AG09319 (cell line): Measurements from ENCODE around the gene NFE2L1.

ENCODE experiments used
- DNase-seq: peaks from one replicate; pipeline ENCODE4 v3.0.0-alpha.2; 2010; ENCODE audit warnings: low read depth; ENCODE audit errors: extremely low read depth
- TF ChIP-seq, protein P1 (sequence below): IDR thresholded peaks from 2 replicates; pipeline ENCODE4 v1.5.1; 2011; ENCODE audit warnings: low read depth, mild to moderate bottlenecking, inconsistent platforms, low read length, moderate library complexity

The NFE2L1 gene

DNA sequence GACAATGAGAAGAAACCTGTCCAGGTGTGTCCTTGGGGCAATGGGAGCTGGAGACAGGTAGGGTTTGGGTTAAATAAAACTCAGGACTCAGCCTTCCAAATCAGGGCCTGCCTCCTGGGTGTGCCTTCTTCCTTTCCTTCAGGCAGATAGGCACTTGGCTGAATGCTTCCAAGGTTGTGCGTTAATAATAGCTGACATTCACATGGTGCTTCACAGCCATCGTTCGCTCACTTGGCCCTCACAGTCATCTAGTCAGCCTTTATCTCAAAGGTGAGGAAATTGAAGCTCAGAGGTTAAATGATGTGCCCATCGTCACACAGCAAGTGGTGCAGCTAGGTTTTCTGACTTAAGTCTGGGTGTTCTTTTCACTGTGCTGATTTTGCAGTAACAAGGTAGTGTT lies 9.5 kb downstream of the NFE2L1 start:
- no peak for DNase-seq
- TF ChIP-seq, protein P1, sequence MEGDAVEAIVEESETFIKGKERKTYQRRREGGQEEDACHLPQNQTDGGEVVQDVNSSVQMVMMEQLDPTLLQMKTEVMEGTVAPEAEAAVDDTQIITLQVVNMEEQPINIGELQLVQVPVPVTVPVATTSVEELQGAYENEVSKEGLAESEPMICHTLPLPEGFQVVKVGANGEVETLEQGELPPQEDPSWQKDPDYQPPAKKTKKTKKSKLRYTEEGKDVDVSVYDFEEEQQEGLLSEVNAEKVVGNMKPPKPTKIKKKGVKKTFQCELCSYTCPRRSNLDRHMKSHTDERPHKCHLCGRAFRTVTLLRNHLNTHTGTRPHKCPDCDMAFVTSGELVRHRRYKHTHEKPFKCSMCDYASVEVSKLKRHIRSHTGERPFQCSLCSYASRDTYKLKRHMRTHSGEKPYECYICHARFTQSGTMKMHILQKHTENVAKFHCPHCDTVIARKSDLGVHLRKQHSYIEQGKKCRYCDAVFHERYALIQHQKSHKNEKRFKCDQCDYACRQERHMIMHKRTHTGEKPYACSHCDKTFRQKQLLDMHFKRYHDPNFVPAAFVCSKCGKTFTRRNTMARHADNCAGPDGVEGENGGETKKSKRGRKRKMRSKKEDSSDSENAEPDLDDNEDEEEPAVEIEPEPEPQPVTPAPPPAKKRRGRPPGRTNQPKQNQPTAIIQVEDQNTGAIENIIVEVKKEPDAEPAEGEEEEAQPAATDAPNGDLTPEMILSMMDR = no peak

DNA sequence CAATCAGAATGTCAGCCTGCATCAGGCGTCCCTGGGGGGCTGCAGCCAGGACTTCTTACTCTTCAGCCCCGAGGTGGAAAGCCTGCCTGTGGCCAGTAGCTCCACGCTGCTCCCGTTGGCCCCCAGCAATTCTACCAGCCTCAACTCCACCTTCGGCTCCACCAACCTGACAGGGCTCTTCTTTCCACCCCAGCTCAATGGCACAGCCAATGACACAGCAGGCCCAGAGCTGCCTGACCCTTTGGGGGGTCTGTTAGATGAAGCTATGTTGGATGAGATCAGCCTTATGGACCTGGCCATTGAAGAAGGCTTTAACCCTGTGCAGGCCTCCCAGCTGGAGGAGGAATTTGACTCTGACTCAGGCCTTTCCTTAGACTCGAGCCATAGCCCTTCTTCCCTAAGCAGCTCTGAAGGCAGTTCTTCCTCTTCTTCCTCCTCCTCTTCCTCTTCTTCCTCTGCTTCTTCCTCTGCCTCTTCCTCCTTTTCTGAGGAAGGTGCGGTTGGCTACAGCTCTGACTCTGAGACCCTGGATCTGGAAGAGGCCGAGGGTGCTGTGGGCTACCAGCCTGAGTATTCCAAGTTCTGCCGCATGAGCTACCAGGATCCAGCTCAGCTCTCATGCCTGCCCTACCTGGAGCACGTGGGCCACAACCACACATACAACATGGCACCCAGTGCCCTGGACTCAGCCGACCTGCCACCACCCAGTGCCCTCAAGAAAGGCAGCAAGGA lies 10.4 kb downstream of the NFE2L1 start:
- TF ChIP-seq, protein P1 = no peak
- no peak for DNase-seq

DNA sequence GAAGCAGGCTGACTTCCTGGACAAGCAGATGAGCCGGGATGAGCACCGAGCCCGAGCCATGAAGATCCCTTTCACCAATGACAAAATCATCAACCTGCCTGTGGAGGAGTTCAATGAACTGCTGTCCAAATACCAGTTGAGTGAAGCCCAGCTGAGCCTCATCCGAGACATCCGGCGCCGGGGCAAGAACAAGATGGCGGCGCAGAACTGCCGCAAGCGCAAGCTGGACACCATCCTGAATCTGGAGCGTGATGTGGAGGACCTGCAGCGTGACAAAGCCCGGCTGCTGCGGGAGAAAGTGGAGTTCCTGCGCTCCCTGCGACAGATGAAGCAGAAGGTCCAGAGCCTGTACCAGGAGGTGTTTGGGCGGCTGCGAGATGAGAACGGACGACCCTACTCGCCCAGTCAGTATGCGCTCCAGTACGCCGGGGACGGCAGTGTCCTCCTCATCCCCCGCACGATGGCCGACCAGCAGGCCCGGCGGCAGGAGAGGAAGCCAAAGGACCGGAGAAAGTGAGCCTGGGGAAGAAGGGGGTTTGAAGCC lies 11.0 kb downstream of the NFE2L1 start:
- TF ChIP-seq, protein P1 = no peak
- no peak for DNase-seq

DNA sequence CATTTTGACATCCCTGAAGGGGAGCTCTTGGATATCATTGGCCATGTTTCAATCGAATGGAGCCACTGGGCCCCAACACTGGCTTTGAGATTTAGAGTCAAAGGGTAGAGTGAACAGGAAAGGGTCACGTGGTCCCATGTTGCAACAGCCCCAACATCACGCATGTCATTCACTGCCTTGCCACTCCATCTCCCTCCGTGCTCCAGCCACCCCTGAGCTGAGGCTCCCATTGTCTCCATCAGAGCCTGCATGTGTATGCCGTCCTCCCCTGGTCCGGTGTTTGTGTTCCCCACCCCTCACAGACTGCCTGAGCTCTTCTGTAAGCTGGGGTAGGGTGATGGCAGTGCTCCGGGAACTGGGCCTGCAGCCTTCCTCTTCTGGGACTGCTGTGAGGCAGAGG lies 12.1 kb downstream of the NFE2L1 start:
- no peak for DNase-seq
- TF ChIP-seq, protein P1 = no peak

DNA sequence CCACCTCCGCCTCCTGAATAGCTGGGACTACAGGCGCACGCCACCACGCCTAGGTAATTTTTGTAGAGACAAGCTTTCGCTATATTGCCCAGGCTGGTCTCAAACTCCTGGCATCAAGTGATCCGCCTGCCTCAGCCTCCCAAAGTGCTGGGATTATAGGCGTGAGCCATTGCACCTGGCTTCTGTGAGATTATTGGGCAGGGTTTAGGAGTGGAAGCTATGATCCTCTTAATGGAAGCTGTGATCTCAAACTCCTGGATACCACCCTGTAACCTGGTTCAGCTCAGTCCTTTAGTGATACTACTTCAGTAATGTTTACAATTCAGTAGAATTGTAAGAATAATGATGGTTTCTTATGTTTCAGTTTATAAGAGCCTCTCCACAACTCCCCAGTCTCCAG lies 14.1 kb downstream of the NFE2L1 start:
- TF ChIP-seq, protein P1 = no peak
- no peak for DNase-seq

DNA sequence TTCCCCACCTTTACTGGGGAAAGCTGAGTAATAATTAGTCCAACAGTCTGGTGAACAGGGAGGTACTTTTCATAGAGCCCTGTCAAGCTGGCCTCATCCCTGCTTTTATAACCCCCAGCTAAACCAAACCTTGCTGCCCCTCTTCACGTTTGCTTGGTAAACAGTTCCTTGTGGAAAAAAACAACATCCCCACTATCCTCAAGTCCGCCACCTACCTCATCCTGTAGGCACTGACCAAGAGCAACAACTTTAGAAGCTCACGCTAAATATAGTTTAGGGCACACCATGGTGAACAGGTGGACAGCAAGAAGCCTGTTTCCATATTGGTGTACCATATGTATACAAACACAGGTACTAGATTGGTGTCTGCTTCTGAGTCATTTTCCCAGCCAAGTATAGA lies 16.5 kb downstream of the NFE2L1 start:
- TF ChIP-seq, protein P1 = no peak
- DNase-seq = no peak

DNA sequence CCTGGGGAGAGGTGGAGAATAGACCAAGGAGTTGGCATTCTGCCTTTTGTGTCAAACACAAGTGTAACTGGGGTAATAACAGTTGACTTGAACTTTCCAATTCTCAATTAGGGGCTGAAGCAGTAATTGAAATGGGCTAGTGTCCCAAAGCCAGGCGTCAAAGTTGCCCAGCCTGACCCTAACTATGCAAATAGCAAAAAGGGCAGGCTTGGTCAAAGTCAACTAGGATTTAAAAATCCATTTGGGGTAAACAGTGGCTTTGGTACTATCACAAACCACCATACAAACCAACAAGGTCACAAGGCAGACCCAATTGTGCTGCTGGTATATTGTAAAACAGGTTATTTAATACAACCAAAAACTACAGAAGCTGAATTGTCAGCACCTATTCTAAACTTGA lies 18.0 kb downstream of the NFE2L1 start:
- TF ChIP-seq, protein P1 = no peak
- no peak for DNase-seq
